ENCODE data around the gene GRIN3B. TPM values are rescaled to one million over a fixed set of nuclear protein-coding genes. Genes with fewer than 3 reads are reported as not detected.

Gene GRIN3B
- total and polyA plus RNA-seq, 9 of the 15 experiments (the other 6 are each of a cell fraction or from before 2014, with no cell fraction given), result 0.06 to 0.95 (median 0.19) TPM; not detected in 6

- TF ChIP-seq MGA (IDR thresholded peaks at IDR 0.05) (peak; percentile 51), CBX3 (IDR thresholded peaks at IDR 0.05; ENCODE audit: borderline replicate concordance in 1 of 2, low read length in 2 of 2) (0 out of 3 replicates have a peak, but pooled peaks of 1 of the 2 experiments have one; percentile 15), CHAMP1 (IDR thresholded peaks at IDR 0.05) (no peak), ZFP91 (CRISPR knock-in tag; IDR thresholded peaks at IDR 0.05) (no peak), ZFP36 (IDR thresholded peaks at IDR 0.05; ENCODE audit: low read depth, low read length, partially characterized antibody) (no peak), TAF1 (IDR thresholded peaks at IDR 0.05; ENCODE audit: control insufficient read depth, extremely low read depth, insufficient read depth, low read length, severe bottlenecking) (peak; percentile 38), CBX5 (IDR thresholded peaks at IDR 0.05; ENCODE audit: borderline replicate concordance, low read depth) (no peak), POLR3A (IDR thresholded peaks at IDR 0.05; ENCODE audit: borderline replicate concordance, extremely low read depth, insufficient read depth, insufficient read length) (no peak), KHSRP (IDR thresholded peaks at IDR 0.05) (no peak), RBM34 (IDR thresholded peaks at IDR 0.05; ENCODE audit: borderline replicate concordance, insufficient read depth, low read length) (no peak)
These were observed 19.9 kb upstream of the GRIN3B start (continued) for GRCh38 chr19:980133-980998.

Data from K562 (cell line).